GM18498 (cell line): ENCODE data around the gene SLX9.

Experiments used
- ATAC-seq: cut with Tn5 transposase; IDR thresholded peaks from one replicate; pipeline ENCODE4 v1.9.1; 2021; ENCODE audit warnings: mild to moderate bottlenecking, moderate library complexity; ENCODE audit not compliant: unreplicated experiment

Gene SLX9

GRCh38 chr21:44939532-44940115 is at the start of gene SLX9:
Gene SLX9, plus strand, starts transcription at chr21:44940029. Its CDS starts 29 bp downstream, at chr21:44940058.
- peak; percentile 80 for ATAC-seq

GRCh38 chr21:44890338-44890931 is 49.4 kb upstream of the SLX9 start:
- ATAC-seq, result no peak

- no peak for ATAC-seq
Measured at GRCh38 chr21:44890961-44891541, 48.8 kb upstream of the SLX9 start.

- ATAC-seq, result no peak
Measured at GRCh38 chr21:44891631-44892031, 48.2 kb upstream of the SLX9 start.

GRCh38 chr21:44892095-44892494 is 47.7 kb upstream of the SLX9 start:
- ATAC-seq, result no peak

GRCh38 chr21:44892536-44893277 is 47.1 kb upstream of the SLX9 start:
- no peak for ATAC-seq

- no peak for ATAC-seq
Measured at GRCh38 chr21:44893278-44893556, 46.6 kb upstream of the SLX9 start.

- no peak for ATAC-seq
Measured at GRCh38 chr21:44893948-44894656, 45.7 kb upstream of the SLX9 start.

- no peak for ATAC-seq
Measured at GRCh38 chr21:44894687-44895302, 45.0 kb upstream of the SLX9 start.

- ATAC-seq, result no peak
Measured at GRCh38 chr21:44895859-44896258, 44.0 kb upstream of the SLX9 start.

GRCh38 chr21:44896561-44897286 is 43.1 kb upstream of the SLX9 start:
- ATAC-seq, result no peak

GRCh38 chr21:44897326-44898010 is 42.4 kb upstream of the SLX9 start:
- no peak for ATAC-seq

- no peak for ATAC-seq
Measured at GRCh38 chr21:44898011-44898488, 41.8 kb upstream of the SLX9 start.

GRCh38 chr21:44898851-44899767 is 40.7 kb upstream of the SLX9 start:
- ATAC-seq, result no peak

GRCh38 chr21:44899768-44900558 is 39.9 kb upstream of the SLX9 start:
- no peak for ATAC-seq

- ATAC-seq, result no peak
Measured at GRCh38 chr21:44900559-44901251, 39.1 kb upstream of the SLX9 start.

GRCh38 chr21:44901391-44902074 is 38.3 kb upstream of the SLX9 start:
- no peak for ATAC-seq
